HEK293 (cell line): ENCODE measurements around the gene SRRM1.

Source experiments
- CTCF ChIP-seq: fragments of 450-650 bp; formaldehyde crosslinking; IDR thresholded peaks from 2 replicates; pipeline ENCODE4 v1.5.1; 2016; ENCODE audit warnings: missing biosample characterization, missing genetic modification characterization
- KLF16 ChIP-seq: fragments of 450-650 bp; formaldehyde crosslinking; IDR thresholded peaks from 2 replicates; pipeline ENCODE4 v1.5.1; 2017; ENCODE audit warnings: missing biosample characterization, missing genetic modification characterization
- MYNN ChIP-seq: fragments of 450-650 bp; formaldehyde crosslinking; IDR thresholded peaks from 2 replicates; pipeline ENCODE4 v1.5.1; 2016; ENCODE audit warnings: missing biosample characterization, missing genetic modification characterization, borderline replicate concordance
- PRDM4 ChIP-seq: fragments of 450-650 bp; formaldehyde crosslinking; IDR thresholded peaks from 2 replicates; pipeline ENCODE4 v1.5.1; 2017; ENCODE audit warnings: missing biosample characterization, missing genetic modification characterization
- SETDB1 ChIP-seq: IDR thresholded peaks from one replicate; pipeline ENCODE4 v1.6.1; 2017; ENCODE audit warnings: mild to moderate bottlenecking, low read length, moderate library complexity, mixed read lengths; ENCODE audit not compliant: insufficient read length
- ZNF214 ChIP-seq: fragments of 450-650 bp; formaldehyde crosslinking; IDR thresholded peaks from 2 replicates; pipeline ENCODE4 v1.5.1; 2017; ENCODE audit warnings: missing biosample characterization, mild to moderate bottlenecking, missing genetic modification characterization, borderline replicate concordance
- ZNF274 ChIP-seq, 2 experiments: fragments of 200-500 bp in 1 of 2; fragments of 450-650 bp in 1 of 2; sonication (Bioruptor generic) in 1 of 2; formaldehyde crosslinking in 1 of 2; IDR thresholded peaks; 2 replicates each; pipeline versions ENCODE4 v1.5.1 to v1.6.1; 2014 to 2016; ENCODE audit warnings: borderline replicate concordance in 1 of 2, inconsistent platforms in 1 of 2, low read length in 1 of 2, missing biosample characterization in 1 of 2, missing genetic modification characterization in 1 of 2
- ZNF302 ChIP-seq: fragments of 450-650 bp; formaldehyde crosslinking; IDR thresholded peaks from 2 replicates; pipeline ENCODE4 v1.5.1; 2016; ENCODE audit warnings: missing biosample characterization, missing genetic modification characterization, low read depth
- ZNF37A ChIP-seq: fragments of 450-650 bp; IDR thresholded peaks from 2 replicates; pipeline ENCODE4 v1.5.1; 2018; ENCODE audit warnings: missing biosample characterization, missing genetic modification characterization
- ZNF510 ChIP-seq: fragments of 450-650 bp; formaldehyde crosslinking; IDR thresholded peaks from 2 replicates; pipeline ENCODE4 v1.5.1; 2018; ENCODE audit warnings: mild to moderate bottlenecking, missing genetic modification characterization, missing biosample characterization; ENCODE audit not compliant: insufficient replicate concordance
- ZNF626 ChIP-seq: fragments of 450-650 bp; sonication (Bioruptor Pico); formaldehyde crosslinking; IDR thresholded peaks from 2 replicates; pipeline ENCODE4 v1.5.1; 2018; ENCODE audit warnings: missing biosample characterization, missing genetic modification characterization, inconsistent platforms
- ZNF629 ChIP-seq: fragments of 450-650 bp; formaldehyde crosslinking; IDR thresholded peaks from 2 replicates; pipeline ENCODE4 v1.5.1; 2017; ENCODE audit warnings: missing biosample characterization, missing genetic modification characterization

GRCh38 chr1:24640288-24640687 lies 2.8 kb upstream of the SRRM1 start:
- no peak for TF ChIP-seq PRDM4 (tag by site-specific recombination)
- no peak for TF ChIP-seq ZNF302
- no peak for TF ChIP-seq ZNF626 (tag by site-specific recombination)
- TF ChIP-seq KLF16 (tag by site-specific recombination), result no peak
- TF ChIP-seq SETDB1, result no peak
- no peak for TF ChIP-seq ZNF274 (IDR thresholded peaks at IDR 0.05; ENCODE audit: low read length)
- TF ChIP-seq ZNF274 (tag by site-specific recombination; IDR thresholded peaks at IDR 0.05; ENCODE audit: borderline replicate concordance), result no peak
- no peak for TF ChIP-seq MYNN (tag by site-specific recombination)
- no peak for TF ChIP-seq ZNF37A (tag by site-specific recombination)
- TF ChIP-seq CTCF (tag by site-specific recombination), result no peak
- no peak for TF ChIP-seq ZNF510
- no peak for TF ChIP-seq ZNF629
- TF ChIP-seq ZNF214, result no peak
